ENCODE measurements around the gene PDE4D. TPM values are rescaled to one million over a fixed set of nuclear protein-coding genes. Genes with fewer than 3 reads are reported as not detected.

The PDE4D gene
- total RNA-seq = 10.6 and 18.9 TPM in 2 replicates

DNA sequence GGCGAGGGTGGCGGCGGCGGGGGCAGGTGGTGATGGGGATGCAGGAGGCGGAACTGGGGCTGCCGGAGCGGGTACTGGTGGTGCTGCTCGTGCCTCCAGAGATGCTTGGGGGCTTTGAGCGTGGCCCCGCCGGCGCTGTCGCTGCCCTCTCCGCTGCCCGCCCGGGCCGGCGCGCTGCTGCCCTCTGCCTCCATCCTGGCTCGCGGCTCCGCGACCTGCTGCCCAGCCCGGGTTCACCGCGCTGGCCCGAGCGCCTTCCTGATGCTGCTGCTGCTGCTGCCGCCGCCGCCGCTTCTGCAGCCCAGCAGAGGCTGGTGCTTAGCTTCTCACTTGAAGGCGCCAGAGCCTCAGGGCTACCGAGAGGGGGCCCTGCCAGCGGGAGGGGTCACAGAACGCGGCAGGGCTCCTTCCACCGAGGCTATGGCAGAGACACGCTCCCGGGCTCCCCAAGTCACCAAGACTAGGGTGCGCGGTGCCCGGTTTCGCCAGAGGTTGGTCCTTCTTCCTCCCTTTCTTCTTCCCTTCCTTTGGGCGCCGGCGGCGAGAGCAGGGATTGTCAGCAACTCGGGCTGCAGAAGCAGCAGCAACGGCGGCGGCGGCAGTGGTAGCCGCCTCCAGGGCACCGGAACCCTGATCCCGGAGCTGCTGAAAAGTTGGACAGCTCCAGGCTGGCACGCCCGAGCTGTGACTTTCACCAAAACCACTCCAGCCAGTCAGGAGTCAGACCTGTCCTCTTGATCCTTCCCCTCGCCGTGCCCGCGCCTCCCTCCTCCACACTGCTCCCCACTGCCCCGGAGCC lies at the start of gene PDE4D:
TSS of gene PDE4D (minus strand) at position 298 of the 799 bp plus-strand sequence.

Data from bronchial smooth muscle cell (primary cell).